GM19463 (cell line): ENCODE data around the gene GATB.

Experiments used
- ATAC-seq: cut with Tn5 transposase; IDR thresholded peaks from one replicate; pipeline ENCODE4 v1.9.1; 2021; ENCODE audit warnings: mild to moderate bottlenecking, moderate library complexity; ENCODE audit not compliant: unreplicated experiment

The GATB gene

GRCh38 chr4:151624626-151625565 lies 135.9 kb downstream of the GATB start:
- no peak for ATAC-seq
